Thoracic aorta (tissue), 2 donors: ENCODE measurements around the gene FAM240A. TPM values are rescaled to one million over a fixed set of nuclear protein-coding genes. Genes with fewer than 3 reads are reported as not detected.

Source experiments
- ATAC-seq: fragments of 150-250 bp; one replicate; pipeline ENCODE4 v1.8.0; 2017; ENCODE audit warnings: low read depth; ENCODE audit not compliant: insufficient number of reproducible peaks, low FRiP score
- DNase-seq: peaks from one replicate; pipeline ENCODE4 v3.0.0-alpha.2; 2020; ENCODE audit warnings: low spot score
- H3K27ac ChIP-seq, 2 donors: fragments of 200-600 bp; sonication (generic); 1 replicate in 1 of 2; 2 replicates in 1 of 2; pipeline ENCODE4 v1.5.1; 2016; ENCODE audit warnings: mild to moderate bottlenecking in 2 of 2, moderate library complexity in 2 of 2
- H3K27me3 ChIP-seq: fragments of 200-600 bp; sonication (generic); replicated peaks from 2 replicates; pipeline ENCODE4 v1.6.0; 2016; ENCODE audit warnings: mild to moderate bottlenecking; ENCODE audit not compliant: insufficient read depth
- H3K36me3 ChIP-seq: fragments of 200-600 bp; sonication (generic); one replicate; pipeline ENCODE4 v1.5.1; 2016
- H3K4me1 ChIP-seq, 2 donors: fragments of 200-600 bp; sonication (generic); 1 replicate in 1 of 2; 2 replicates in 1 of 2; pipeline versions ENCODE4 v1.5.1 to v1.6.0; 2016; ENCODE audit warnings: low read depth in 2 of 2, mild to moderate bottlenecking in 1 of 2; ENCODE audit not compliant: control insufficient read depth in 1 of 2
- H3K4me3 ChIP-seq: fragments of 200-600 bp; sonication (generic); 2 replicates; pipeline ENCODE4 v1.5.1; 2016; ENCODE audit warnings: mild to moderate bottlenecking
- H3K9me3 ChIP-seq: fragments of 200-600 bp; sonication (generic); 2 replicates; pipeline ENCODE4 v1.5.1; 2016
- CTCF ChIP-seq: fragments of 200-600 bp; sonication (generic); IDR thresholded peaks from one replicate; pipeline ENCODE4 v1.5.1; 2019; ENCODE audit warnings: antibody characterized with exemption
- total RNA-seq, 2 donors: library from RNA; depleted of rRNA; stranded (reverse); fragments of >200 nt; gene quantifications; one replicate each; pipeline versions ENCODE4 v1.1.0 to v1.2.3, GENCODE V29; 2016

The FAM240A gene
- total RNA-seq, 2 donors from 2014 or later = not detected

GRCh38 chr3:46628901-46629369 is 16.6 kb downstream of the FAM240A start:
- no peak for TF ChIP-seq CTCF
- Histone ChIP-seq H3K4me3 (no peak overlapping the region), H3K27ac (no peak overlapping the region), H3K36me3 (no peaks in the 10 kb centered on the region), H3K27me3 (no peaks in the 10 kb centered on the region), H3K4me1 (peaks cover 4 to 14% of the 10 kb centered on the region in 2 donors), H3K9me3 (no peaks in the 10 kb centered on the region)
- ATAC-seq (no peak), DNase-seq (no peak)

DNA sequence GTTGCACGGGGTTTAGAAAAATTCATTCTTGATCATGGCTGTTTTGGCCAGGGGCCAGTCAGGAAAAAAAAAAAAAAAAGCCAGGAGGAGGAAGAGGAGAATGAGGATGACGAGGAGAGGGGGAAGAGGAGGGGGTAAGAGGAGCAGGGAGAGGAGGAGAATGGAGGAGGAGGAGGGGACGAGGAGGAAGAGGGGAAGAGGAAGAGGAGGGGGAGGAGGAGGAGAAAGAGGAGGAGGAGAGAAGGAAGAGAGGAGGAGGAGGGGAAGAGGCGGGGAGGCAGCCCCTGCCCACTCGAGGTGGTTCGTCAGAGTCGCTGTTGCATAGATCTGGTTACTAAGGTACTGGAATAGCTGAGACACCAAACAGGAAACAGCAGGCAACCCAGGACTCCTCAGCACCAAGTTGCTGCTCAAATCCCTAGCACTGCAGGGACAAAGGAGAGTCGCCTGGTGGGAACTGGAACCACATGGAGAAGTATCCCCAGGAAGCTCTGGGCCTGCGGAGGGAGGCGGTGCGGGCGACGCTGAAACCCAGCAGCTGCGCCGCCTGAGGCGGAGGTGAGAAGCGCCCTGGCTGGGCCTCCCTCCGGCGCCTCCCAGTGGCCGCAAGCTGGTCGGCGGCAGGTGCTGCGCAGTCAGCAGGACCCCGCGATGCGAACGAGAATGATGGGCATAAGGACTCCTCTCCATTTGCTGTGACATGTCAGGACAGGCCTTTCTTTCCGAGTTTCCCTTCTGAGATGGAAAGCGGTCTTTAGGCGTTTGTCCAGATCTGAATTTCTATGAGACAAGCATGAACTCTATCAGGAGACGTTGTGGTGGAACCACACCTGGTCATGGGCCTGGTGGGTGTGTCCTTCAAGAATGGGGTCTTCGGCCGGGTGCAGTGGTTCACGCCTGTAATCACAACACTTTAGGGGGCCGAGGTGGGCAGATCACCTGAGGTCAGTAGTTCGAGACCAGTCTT is 17.5 kb downstream of the FAM240A start:
- Histone ChIP-seq H3K4me1 (peaks cover 4 to 14% of the 10 kb centered on the region in 2 donors), H3K27ac (no peak overlapping the region), H3K4me3 (peak overlapping the region; percentile 66), H3K27me3 (no peaks in the 10 kb centered on the region), H3K9me3 (no peaks in the 10 kb centered on the region), H3K36me3 (no peaks in the 10 kb centered on the region)
- no peak for ATAC-seq
- peak; percentile 92 for TF ChIP-seq CTCF
- no peak for DNase-seq

- Histone ChIP-seq H3K9me3 (no peaks in the 10 kb centered on the region), H3K4me1 (peaks cover 4 to 14% of the 10 kb centered on the region in 2 donors), H3K4me3 (no peak overlapping the region), H3K27me3 (no peaks in the 10 kb centered on the region), H3K27ac (no peak overlapping the region), H3K36me3 (no peaks in the 10 kb centered on the region)
- TF ChIP-seq CTCF = no peak
- DNase-seq = no peak
- ATAC-seq = no peak
Measured at GRCh38 chr3:46632792-46633191, 20.5 kb downstream of the FAM240A start.

- no peak for ATAC-seq
- Histone ChIP-seq H3K36me3 (no peaks in the 10 kb centered on the region), H3K27ac (no peak overlapping the region), H3K27me3 (no peaks in the 10 kb centered on the region), H3K4me3 (no peak overlapping the region), H3K9me3 (no peaks in the 10 kb centered on the region), H3K4me1 (peaks cover 4 to 7% of the 10 kb centered on the region in 2 donors)
- no peak for TF ChIP-seq CTCF
- no peak for DNase-seq
Measured at GRCh38 chr3:46634856-46635255, 22.5 kb downstream of the FAM240A start.

- H3K27ac ChIP-seq = no peak overlapping the region
- no peaks in the 10 kb centered on the region for H3K36me3 ChIP-seq
- ATAC-seq (no peak), DNase-seq (no peak)
- H3K9me3 ChIP-seq = no peaks in the 10 kb centered on the region
- no peak for TF ChIP-seq CTCF
- H3K27me3 ChIP-seq = no peaks in the 10 kb centered on the region
- H3K4me1 ChIP-seq = no peaks in the 10 kb centered on the region
- H3K4me3 ChIP-seq = no peak overlapping the region
Measured at GRCh38 chr3:46639221-46639620, 26.9 kb downstream of the FAM240A start.
